Peyer's patch (tissue), 4 donors: ENCODE data around the gene CKMT1B.
"Not testable (repeated sequence)": the region's sequence is repeated elsewhere in the genome, so short reads cannot be mapped to it uniquely, and the experiment has no call there.

ENCODE experiments used
- CTCF ChIP-seq, 6 experiments: fragments of 450-650 bp in 4 of 6; fragments of 200-600 bp in 2 of 6; sonication (generic) in 1 of 6; IDR thresholded peaks; one replicate each; pipeline ENCODE4 v1.5.1; 2017 to 2019; ENCODE audit warnings: antibody characterized with exemption in 6 of 6, mild to moderate bottlenecking in 3 of 6, moderate library complexity in 1 of 6
- POLR2A ChIP-seq, 2 donors: fragments of 450-650 bp; IDR thresholded peaks; one replicate each; pipeline ENCODE4 v1.5.1; 2017; ENCODE audit warnings: antibody characterized with exemption in 2 of 2, mild to moderate bottlenecking in 2 of 2, moderate library complexity in 2 of 2

- TF ChIP-seq CTCF, POLR2A (IDR thresholded peaks at IDR 0.05): not testable (repeated sequence)
Measured at GRCh38 chr15:43599131-43599530, 5.3 kb downstream of the CKMT1B start.
